Brain microvascular endothelial cell (primary cell): Measurements from ENCODE around the gene MNDA.

Source experiments
- DNase-seq: peaks from one replicate; pipeline ENCODE4 v3.0.0-alpha.2; 2020
- H3K27ac ChIP-seq: fragments of 250-450 bp; sonication (Bioruptor Pico); 2 replicates; pipeline ENCODE4 v1.5.1; 2020; ENCODE audit warnings: mild to moderate bottlenecking, moderate library complexity
- H3K27me3 ChIP-seq: fragments of 250-450 bp; sonication (Bioruptor Pico); replicated peaks from 2 replicates; pipeline ENCODE4 v1.5.1; 2020; ENCODE audit warnings: mild to moderate bottlenecking
- H3K36me3 ChIP-seq: fragments of 250-450 bp; sonication (Bioruptor Pico); replicated peaks from 2 replicates; pipeline ENCODE4 v1.5.1; 2020; ENCODE audit warnings: mild to moderate bottlenecking
- H3K4me3 ChIP-seq: 2 replicates; pipeline ENCODE4 v1.5.1; 2011; ENCODE audit warnings: low read depth, mild to moderate bottlenecking, control low read depth, low read length, moderate library complexity
- CTCF ChIP-seq: IDR thresholded peaks from 2 replicates; pipeline ENCODE4 v1.5.1; 2011; ENCODE audit warnings: low read depth, mild to moderate bottlenecking, moderate library complexity, low read length, control low read depth, inconsistent platforms; ENCODE audit errors: missing control alignments
- in situ Hi-C: cut with HindIII; loops from 2 replicates; pipeline ENCODE4 v1.10.0; 2017; ENCODE audit warnings: low sequenced_read_pairs, low pct_ligation_motif_present

The MNDA gene

GRCh38 chr1:158801396-158801795 lies 29.8 kb upstream of the MNDA start:
- in situ Hi-C loops = no loop called here
- Histone ChIP-seq H3K27ac (no peak overlapping the region), H3K27me3 (no peaks in the 10 kb centered on the region), H3K36me3 (no peaks in the 10 kb centered on the region), H3K4me3 (no peak overlapping the region)
- no peak for TF ChIP-seq CTCF
- DNase-seq = no peak

DNA sequence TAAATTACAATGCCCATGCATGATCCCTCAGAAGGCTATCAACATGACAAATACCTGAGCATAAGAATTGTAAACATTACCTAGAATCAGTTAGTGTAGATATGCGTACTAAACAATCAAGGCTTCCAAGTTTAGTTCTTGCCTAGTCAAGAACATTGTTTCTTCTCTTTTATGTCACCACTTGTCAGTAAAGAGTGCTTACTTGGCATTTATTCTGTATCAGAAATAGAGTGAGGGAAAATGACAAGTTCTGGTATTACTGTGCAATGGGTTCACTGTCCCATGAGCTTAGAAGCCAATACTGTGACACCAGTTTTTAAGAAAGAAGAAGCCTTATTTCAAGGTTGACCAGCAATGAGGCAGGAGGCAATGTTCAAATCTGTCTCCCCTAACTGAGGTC lies 27.5 kb upstream of the MNDA start:
- H3K27ac ChIP-seq = no peak overlapping the region
- TF ChIP-seq CTCF = no peak
- no peaks in the 10 kb centered on the region for H3K27me3 ChIP-seq
- no peak for DNase-seq
- no peaks in the 10 kb centered on the region for H3K36me3 ChIP-seq
- in situ Hi-C loops = no loop called here
- H3K4me3 ChIP-seq = no peak overlapping the region

GRCh38 chr1:158806916-158807536 lies 24.1 kb upstream of the MNDA start:
- in situ Hi-C loops = no loop called here
- Histone ChIP-seq H3K27ac (no peak overlapping the region), H3K27me3 (no peaks in the 10 kb centered on the region), H3K4me3 (no peak overlapping the region), H3K36me3 (no peaks in the 10 kb centered on the region)
- no peak for DNase-seq
- no peak for TF ChIP-seq CTCF

GRCh38 chr1:158809256-158809655 lies 21.9 kb upstream of the MNDA start:
- DNase-seq = no peak
- Histone ChIP-seq H3K4me3 (no peak overlapping the region), H3K27ac (no peak overlapping the region), H3K36me3 (no peaks in the 10 kb centered on the region), H3K27me3 (no peaks in the 10 kb centered on the region)
- in situ Hi-C loops = no loop called here
- TF ChIP-seq CTCF = no peak

GRCh38 chr1:158809862-158810261 lies 21.3 kb upstream of the MNDA start:
- H3K4me3 ChIP-seq = no peak overlapping the region
- no peak for TF ChIP-seq CTCF
- no peak for DNase-seq

GRCh38 chr1:158810311-158810710 lies 20.8 kb upstream of the MNDA start:
- Histone ChIP-seq H3K4me3 (no peak overlapping the region), H3K27ac (no peak overlapping the region), H3K36me3 (no peaks in the 10 kb centered on the region), H3K27me3 (no peaks in the 10 kb centered on the region)
- no peak for TF ChIP-seq CTCF
- no peak for DNase-seq
- in situ Hi-C loops = no loop called here

More at GRCh38 chr1:158809862-158810261, 21.3 kb upstream of the MNDA start:
- in situ Hi-C loops = no loop called here
- H3K27me3 ChIP-seq = no peaks in the 10 kb centered on the region
- H3K27ac ChIP-seq = no peak overlapping the region
- H3K36me3 ChIP-seq = no peaks in the 10 kb centered on the region
